Activated B cell treated with CpG ODN at 0.5 μM for 24 hours (primary cell): ENCODE measurements around the gene CELA3B. TPM values are rescaled to one million over a fixed set of nuclear protein-coding genes. Genes with fewer than 3 reads are reported as not detected.
"Not testable (repeated sequence)": the region's sequence is repeated elsewhere in the genome, so short reads cannot be mapped to it uniquely, and the experiment has no call there.

Experiments used
- ATAC-seq: fragments of 200-7000 bp; cut with Tn5 transposase; one replicate; pipeline ENCODE4 v1.10.0; 2021; ENCODE audit warnings: low read depth, mild to moderate bottlenecking, moderate library complexity
- CTCF ChIA-PET: fragments of 350-600 bp; sonication (Branson Sonifier 250); formaldehyde crosslinking; loops from one replicate; lab custom pipeline; 2021; ENCODE audit warnings: antibody characterized with exemption; lab: Charles Lee
- POLR2A ChIA-PET: fragments of 350-600 bp; sonication (Branson Sonifier 250); formaldehyde crosslinking; loops from one replicate; lab custom pipeline; 2021; ENCODE audit warnings: antibody characterized with exemption; lab: Charles Lee
- DNase-seq: peaks from one replicate; pipeline ENCODE4 v3.0.0; 2022
- H3K27ac Mint-ChIP-seq: one replicate; pipeline ENCODE4 v1.8.0; 2020; ENCODE audit warnings: mixed read lengths
- H3K27me3 Mint-ChIP-seq: one replicate; pipeline ENCODE4 v1.8.0; 2021; ENCODE audit warnings: mixed read lengths
- H3K36me3 Mint-ChIP-seq: one replicate; pipeline ENCODE4 v1.8.0; 2021; ENCODE audit warnings: low read depth, mixed read lengths
- H3K4me1 Mint-ChIP-seq: one replicate; pipeline ENCODE4 v1.8.0; 2021; ENCODE audit warnings: mixed read lengths
- H3K4me3 Mint-ChIP-seq: one replicate; pipeline ENCODE4 v1.8.0; 2020; ENCODE audit warnings: mild to moderate bottlenecking, mixed read lengths
- H3K9me3 Mint-ChIP-seq: one replicate; pipeline ENCODE4 v1.8.0; 2020; ENCODE audit warnings: mixed read lengths
- CTCF ChIP-seq: fragments of 200-600 bp; IDR thresholded peaks from one replicate; pipeline ENCODE4 v1.8.0; 2022; ENCODE audit warnings: antibody characterized with exemption, mild to moderate bottlenecking
- intact Hi-C: fragments of 100-400 bp; cut with micrococcal nuclease; formaldehyde crosslinking; loops from one replicate; pipeline ENCODE4 v1.15.1; 2024
- total RNA-seq: library from RNA; stranded (reverse); gene quantifications from 2 replicates; pipeline ENCODE4 v1.2.3, GENCODE V29; 2022

The CELA3B gene
- total RNA-seq: not detected in 2 replicates

- POLR2A ChIA-PET, DNase-seq, H3K27ac Mint-ChIP-seq: not testable (repeated sequence)
These were observed at the start of gene CELA3B for GRCh38 chr1:21976703-21977239. Gene CELA3B (plus strand): TSS chr1:21977022. CDS start chr1:21977040, 18 bp downstream.

GRCh38 chr1:21927533-21928237 lies 49.1 kb upstream of the CELA3B start:
- DNase-seq (no peak), ATAC-seq (no peak)
- CTCF ChIA-PET: no interaction called here
- Mint-ChIP-seq H3K36me3 (no peaks in the 10 kb centered on the region), H3K4me1 (no peaks in the 10 kb centered on the region), H3K9me3 (no peaks in the 10 kb centered on the region), H3K27me3 (peaks cover 5% of the 10 kb centered on the region), H3K4me3 (no peak overlapping the region), H3K27ac (no peak overlapping the region)
- no peak for TF ChIP-seq CTCF
- intact Hi-C loops: no loop called here
- POLR2A ChIA-PET: no interaction called here

More at GRCh38 chr1:21976703-21977239, at the start of gene CELA3B:
- H3K27me3 Mint-ChIP-seq, ATAC-seq, H3K4me3 Mint-ChIP-seq, H3K4me1 Mint-ChIP-seq, CTCF ChIA-PET, H3K9me3 Mint-ChIP-seq, intact Hi-C loops, H3K36me3 Mint-ChIP-seq: not testable (repeated sequence)

GRCh38 chr1:21930080-21930571 lies 46.7 kb upstream of the CELA3B start:
- DNase-seq: no peak
- ChIA-PET POLR2A (no interaction called here), CTCF (no interaction called here)
- no peak overlapping the region for H3K4me3 Mint-ChIP-seq
- H3K9me3 Mint-ChIP-seq: no peaks in the 10 kb centered on the region
- peaks cover 7% of the 10 kb centered on the region for H3K27me3 Mint-ChIP-seq
- intact Hi-C loops: loop anchor here (10.0 kb wide), 1 partner anchor 115 kb away; the partner anchor contains the start of gene LDLRAD2
- no peaks in the 10 kb centered on the region for H3K4me1 Mint-ChIP-seq
- no peaks in the 10 kb centered on the region for H3K36me3 Mint-ChIP-seq
- H3K27ac Mint-ChIP-seq: no peak overlapping the region
- no peak for ATAC-seq
- TF ChIP-seq CTCF: no peak

- Mint-ChIP-seq H3K27ac (no peak overlapping the region), H3K4me1 (no peaks in the 10 kb centered on the region), H3K36me3 (no peaks in the 10 kb centered on the region), H3K9me3 (no peaks in the 10 kb centered on the region), H3K27me3 (peaks cover 12% of the 10 kb centered on the region), H3K4me3 (no peak overlapping the region)
- ChIA-PET POLR2A (no interaction called here), CTCF (no interaction called here)
- no peak for ATAC-seq
- no peak for DNase-seq
- no peak for TF ChIP-seq CTCF
- intact Hi-C loops: loop anchor here (10.0 kb wide), 1 partner anchor 116 kb away; the partner anchor contains the start of gene LDLRAD2
These were observed 46.1 kb upstream of the CELA3B start for GRCh38 chr1:21930629-21931170.

GRCh38 chr1:21931171-21932093 lies 45.4 kb upstream of the CELA3B start:
- DNase-seq: no peak
- H3K9me3 Mint-ChIP-seq: no peaks in the 10 kb centered on the region
- peaks cover 17% of the 10 kb centered on the region for H3K27me3 Mint-ChIP-seq
- TF ChIP-seq CTCF: no peak
- no peak for ATAC-seq
- ChIA-PET CTCF (no interaction called here), POLR2A (no interaction called here)
- no peak overlapping the region for H3K27ac Mint-ChIP-seq
- peaks cover under 1% of the 10 kb centered on the region for H3K4me1 Mint-ChIP-seq
- H3K36me3 Mint-ChIP-seq: no peaks in the 10 kb centered on the region
- intact Hi-C loops: loop anchor here (10.0 kb wide), 1 partner anchor 117 kb away; the partner anchor contains the start of gene LDLRAD2
- no peak overlapping the region for H3K4me3 Mint-ChIP-seq
